ENCODE data around the gene RAD21L1. TPM values are rescaled to one million over a fixed set of nuclear protein-coding genes. Genes with fewer than 3 reads are reported as not detected.

The RAD21L1 gene
- total and polyA plus RNA-seq, 2 donors (not counting 3 experiments of a cell fraction or from before 2014, with no cell fraction given): 0.06 TPM; not detected in 1

GRCh38 chr20:1195226-1195625, 30.6 kb upstream of the RAD21L1 start:
- H3K27ac ChIP-seq (ENCODE audit: insufficient read depth, low read depth, low read length): no peak overlapping the region
- H3K9me1 ChIP-seq (replicated peaks; ENCODE audit: control insufficient read depth, extremely low read depth, insufficient read depth, low read length): no peaks in the 10 kb centered on the region
- ChIA-PET CTCF (no interaction called here), POLR2A (no interaction called here)
- H3K4me1 ChIP-seq (ENCODE audit: control insufficient read depth, extremely low read depth, insufficient read depth, low read length): no peaks in the 10 kb centered on the region
- H3K4me2 ChIP-seq (ENCODE audit: insufficient read depth, low read length): no peak overlapping the region
- no peak for TF ChIP-seq FOS (IDR thresholded peaks at IDR 0.05; ENCODE audit: borderline replicate concordance, insufficient read depth, low read length)
- no peak for TF ChIP-seq GATA2 (IDR thresholded peaks at IDR 0.05; ENCODE audit: insufficient read depth, insufficient read length, low read depth, low read length)
- TF ChIP-seq POLR2AphosphoS5 (IDR thresholded peaks at IDR 0.05; ENCODE audit: insufficient read depth, low read depth, low read length): no peak
- no peak for TF ChIP-seq EZH2 (IDR thresholded peaks at IDR 0.05; ENCODE audit: borderline replicate concordance, low read depth, low read length, severe bottlenecking)
- TF ChIP-seq MYC (IDR thresholded peaks at IDR 0.05; ENCODE audit: low read depth, low read length): no peak
- TF ChIP-seq POLR2A (IDR thresholded peaks at IDR 0.05; ENCODE audit: low read depth, low read length): no peak
- TF ChIP-seq CTCF (IDR thresholded peaks at IDR 0.05; ENCODE audit: extremely low read depth in 1 of 2, insufficient read depth in 1 of 2, low read depth in 1 of 2, low read length in 2 of 2): no peak
- TF ChIP-seq JUN (IDR thresholded peaks at IDR 0.05; ENCODE audit: borderline replicate concordance, insufficient read depth, insufficient read length, low read depth): no peak
- FAIRE-seq (no peak), DNase-seq (ENCODE audit: low read depth, low spot score) (no peak)
- dilution Hi-C loops (cut with MboI; ENCODE audit: extremely low pct_ligation_motif_present, low sequenced_read_pairs): no loop called here
- H2AFZ ChIP-seq (ENCODE audit: low read depth, low read length): no peak overlapping the region
- H3K9ac ChIP-seq (replicated peaks; ENCODE audit: extremely low read depth, insufficient read depth, low read length): no peak overlapping the region
- intact Hi-C loops (cut with micrococcal nuclease): no loop called here
- H3K9me3 ChIP-seq (replicated peaks; ENCODE audit: control insufficient read depth, insufficient read depth, low read length): no peaks in the 10 kb centered on the region
- H3K4me3 ChIP-seq (replicated peaks in 1 of 3; ENCODE audit: insufficient read depth in 1 of 3, low read depth in 1 of 3, low read length in 3 of 3): no peak overlapping the region
- BruUV-seq (replicated peaks): no TSS peak
- peaks cover 5 to 24% of the 10 kb centered on the region in 2 experiments for H3K27me3 ChIP-seq (ENCODE audit: control insufficient read depth in 2 of 2, insufficient read depth in 2 of 2, low read length in 2 of 2)
- no peaks in the 10 kb centered on the region for H4K20me1 ChIP-seq (replicated peaks; ENCODE audit: control insufficient read depth, extremely low read depth, insufficient read depth, low read length)
- no peaks in the 10 kb centered on the region for H3K36me3 ChIP-seq (ENCODE audit: control insufficient read depth in 2 of 2, extremely low read depth in 1 of 2, insufficient read depth in 2 of 2, low read length in 2 of 2)
- H3K79me2 ChIP-seq (ENCODE audit: control insufficient read depth, insufficient read depth, low read length): no peaks in the 10 kb centered on the region
